Fibroblast of skin of scalp (primary cell): ENCODE data around the gene GALK2.
"Not testable (repeated sequence)": the region's sequence is repeated elsewhere in the genome, so short reads cannot be mapped to it uniquely, and the experiment has no call there.

Source experiments
- DNase-seq: peaks from one replicate; pipeline ENCODE4 v3.0.0-alpha.2; 2013

Gene GALK2

DNA sequence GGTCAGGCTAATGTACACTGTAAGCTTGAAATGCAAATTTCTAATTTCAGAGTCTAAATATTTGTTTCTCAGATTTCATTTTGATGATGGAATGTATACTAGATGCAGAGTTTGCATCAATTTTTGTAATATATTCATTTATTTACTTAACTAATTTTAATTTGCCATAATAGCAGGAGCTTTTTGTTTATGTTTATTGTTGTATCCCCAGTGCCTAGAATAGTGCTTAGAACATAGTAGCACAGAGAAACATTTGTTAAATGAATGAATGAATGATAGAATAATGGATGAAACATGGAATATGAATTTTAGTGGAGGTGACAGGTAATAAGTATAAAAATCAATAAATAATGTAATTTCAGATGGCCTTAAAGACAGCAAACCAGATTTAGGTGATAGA is 5.2 kb upstream of the GALK2 start:
- no peak for DNase-seq

DNA sequence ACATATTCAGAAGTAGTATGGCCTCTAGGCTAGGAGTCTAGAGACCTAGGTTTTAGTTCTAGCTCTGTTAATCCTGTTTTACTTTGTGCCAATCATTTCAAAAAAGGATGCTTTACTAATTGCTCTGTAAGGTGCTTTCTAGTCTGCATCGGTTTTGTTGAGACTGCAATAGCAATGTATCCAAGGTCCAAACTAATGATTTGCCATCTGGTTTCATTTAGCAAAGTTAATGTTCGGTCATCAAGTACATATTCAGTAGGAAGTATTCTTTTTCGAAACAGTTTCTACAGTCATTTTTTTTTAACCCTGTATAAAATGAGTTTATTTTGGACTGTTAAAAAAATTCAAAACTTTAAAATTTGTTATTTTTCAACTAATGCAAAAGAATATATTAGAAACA is 2.0 kb upstream of the GALK2 start:
- no peak for DNase-seq

DNA sequence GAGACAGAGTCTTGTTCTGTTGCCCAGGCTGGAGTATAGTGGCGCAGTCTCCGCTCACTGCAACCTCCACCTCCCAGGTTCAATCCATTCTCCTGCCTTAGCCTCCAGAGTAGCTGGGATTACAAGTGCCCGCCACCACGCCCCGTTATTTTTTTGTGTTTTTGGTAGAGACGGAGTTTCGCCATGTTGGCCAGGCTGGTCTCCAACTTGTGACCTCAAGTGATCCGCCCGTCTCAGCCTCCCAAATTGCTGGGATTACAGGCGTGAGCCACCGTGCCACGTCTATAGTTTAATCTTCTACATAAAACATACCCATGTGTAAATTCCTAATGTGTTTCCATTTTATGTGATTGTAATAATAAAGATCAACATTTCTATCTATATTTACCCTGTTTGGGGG is 1.7 kb downstream of the GALK2 start:
- no peak for DNase-seq

DNA sequence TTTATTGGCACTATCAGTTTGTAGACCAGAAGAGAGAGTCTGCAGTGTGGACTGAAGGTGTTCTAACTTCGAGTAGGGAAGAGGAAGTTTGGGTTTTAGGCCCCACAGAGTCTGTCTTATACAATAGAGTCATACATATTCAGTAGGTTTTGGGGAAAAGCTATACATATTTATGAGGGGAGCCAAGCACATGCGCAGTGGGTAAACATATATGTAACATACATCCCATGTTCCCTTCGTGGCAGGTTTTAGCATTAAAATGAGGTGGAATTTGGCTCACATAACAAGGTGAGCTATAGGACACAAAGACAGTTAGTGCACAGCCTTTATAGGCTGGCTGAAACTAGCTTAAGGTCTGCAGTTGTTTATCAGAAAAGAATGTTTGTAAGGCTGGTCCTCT is 4.9 kb downstream of the GALK2 start:
- DNase-seq: no peak

DNA sequence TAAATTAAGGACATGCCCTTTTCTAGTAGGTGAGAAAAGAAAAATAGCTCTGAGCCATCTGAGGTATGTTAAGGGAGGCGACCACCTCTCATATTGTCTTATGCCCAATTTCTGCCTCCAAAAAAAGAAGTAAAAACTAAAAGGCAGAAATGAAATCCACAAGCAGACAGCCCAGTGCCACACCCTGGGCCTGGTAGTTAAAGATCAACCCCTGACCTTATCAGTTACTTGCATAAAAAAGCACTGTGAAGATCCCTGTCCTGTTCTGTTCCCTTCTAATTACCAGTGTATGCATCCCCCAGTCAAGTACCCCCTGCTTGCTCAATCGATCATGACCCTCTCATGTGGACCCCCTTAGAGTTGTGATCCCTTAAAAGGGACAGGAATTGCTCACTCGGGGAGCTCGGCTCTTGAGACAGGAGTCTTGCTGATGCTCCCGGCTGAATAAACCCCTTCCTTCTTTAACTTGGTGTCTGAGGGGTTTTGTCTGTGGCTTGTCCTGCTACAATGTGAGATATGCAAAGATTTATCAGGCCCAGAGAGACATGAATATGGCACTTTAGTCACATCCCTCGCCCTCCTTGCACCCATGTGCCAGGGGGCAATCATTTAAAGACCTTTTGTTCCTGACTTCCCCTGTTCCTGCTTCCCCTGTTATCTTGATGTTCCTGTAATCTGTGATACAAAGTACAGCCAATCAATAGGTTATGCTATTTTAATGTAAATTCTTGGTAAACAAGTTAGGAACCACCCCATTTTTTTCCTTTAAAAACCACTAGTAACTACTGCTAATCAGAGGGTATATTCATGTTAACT is 5.7 kb downstream of the GALK2 start:
- DNase-seq: not testable (repeated sequence)

DNA sequence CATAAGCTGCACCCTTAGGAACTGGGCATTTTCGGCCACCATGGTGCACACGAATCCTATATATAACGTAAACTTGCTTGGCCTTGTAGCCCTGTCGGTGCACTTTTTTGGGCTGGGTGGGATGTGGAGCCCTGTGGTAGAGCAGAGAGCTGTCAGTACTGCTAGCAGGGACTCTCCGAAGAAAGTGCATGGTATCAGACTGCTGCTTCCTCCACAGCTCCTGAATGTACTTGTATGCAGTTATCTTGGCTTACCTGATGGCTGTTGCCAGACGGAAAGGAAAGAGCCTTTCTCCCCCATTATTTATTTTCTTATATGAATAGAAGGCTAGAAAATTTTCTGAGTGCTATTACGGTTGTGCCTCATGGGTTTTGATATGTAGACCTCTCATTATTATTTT is 8.4 kb downstream of the GALK2 start:
- DNase-seq: no peak

DNA sequence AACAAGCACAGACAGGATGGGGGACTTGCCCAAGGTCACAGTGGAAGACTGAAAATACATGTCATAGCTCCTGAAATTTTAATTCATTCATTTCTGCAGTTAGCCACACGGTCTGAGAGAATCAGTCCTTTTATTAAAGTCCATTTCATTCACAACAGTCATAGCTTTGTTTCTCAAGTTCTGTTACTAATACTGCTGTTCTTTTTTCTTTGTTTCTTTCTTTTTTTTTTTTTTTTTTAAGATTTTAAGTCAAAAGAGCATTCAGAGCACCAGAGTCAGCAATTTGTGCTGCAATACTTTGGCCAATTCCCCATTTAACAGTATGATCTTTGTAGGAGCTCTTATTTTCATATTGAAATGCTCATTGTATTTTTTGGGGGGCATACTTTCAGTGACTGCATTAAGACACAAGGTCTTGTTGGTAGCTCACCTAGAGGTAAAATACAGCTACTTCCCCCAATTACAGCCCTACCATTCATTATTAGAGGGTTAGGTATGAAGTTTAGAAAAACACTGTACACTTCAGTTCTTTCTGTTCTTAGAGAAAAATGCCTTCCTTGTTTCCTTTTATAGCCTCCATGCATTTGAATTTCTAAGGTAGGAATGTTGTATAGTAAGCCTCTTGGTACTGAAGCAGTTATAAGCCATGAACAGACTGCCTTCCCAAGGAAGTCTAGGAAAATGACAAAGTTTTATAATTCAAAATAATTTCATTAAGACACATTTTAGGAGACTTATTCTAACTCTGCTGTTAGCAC is 9.6 kb downstream of the GALK2 start:
- no peak for DNase-seq

DNA sequence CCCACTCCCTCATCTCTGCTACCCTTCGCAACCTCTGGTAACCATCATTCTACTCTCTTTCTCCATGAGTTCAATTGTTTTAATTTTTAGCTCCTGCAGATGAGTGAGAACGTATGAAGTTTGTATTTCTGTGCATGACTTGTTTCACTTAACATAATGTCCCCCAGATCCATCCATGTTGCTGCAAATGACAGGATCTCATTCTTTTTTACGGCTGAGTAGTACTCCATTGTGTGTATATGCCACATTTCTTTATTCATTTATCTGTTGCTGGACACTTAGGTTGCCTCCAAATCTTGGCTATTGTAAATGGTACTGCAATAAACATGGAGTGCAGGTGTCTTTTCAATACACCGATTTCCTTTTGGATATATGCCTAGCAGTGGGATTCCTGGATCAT is 12.1 kb downstream of the GALK2 start:
- DNase-seq: no peak

DNA sequence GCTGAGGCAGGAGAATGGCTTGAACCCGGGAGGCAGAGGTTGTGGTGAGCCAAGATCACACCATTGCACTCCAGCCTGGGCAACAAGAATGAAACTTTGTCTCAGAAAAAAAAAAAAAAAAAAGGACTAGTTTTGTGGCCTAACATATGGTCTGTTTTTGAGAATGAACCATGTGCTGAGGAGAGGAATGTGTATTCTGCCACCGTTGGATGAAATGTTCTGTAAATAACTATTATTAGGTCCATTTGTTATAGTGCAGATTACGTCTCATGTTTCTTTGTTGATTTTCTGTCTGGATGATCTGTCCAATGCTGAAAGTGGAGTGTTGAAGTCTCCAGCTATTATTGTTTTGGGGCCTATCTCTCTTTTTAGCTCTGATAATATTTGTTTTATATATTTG is 13.7 kb downstream of the GALK2 start:
- DNase-seq: not testable (repeated sequence)

DNA sequence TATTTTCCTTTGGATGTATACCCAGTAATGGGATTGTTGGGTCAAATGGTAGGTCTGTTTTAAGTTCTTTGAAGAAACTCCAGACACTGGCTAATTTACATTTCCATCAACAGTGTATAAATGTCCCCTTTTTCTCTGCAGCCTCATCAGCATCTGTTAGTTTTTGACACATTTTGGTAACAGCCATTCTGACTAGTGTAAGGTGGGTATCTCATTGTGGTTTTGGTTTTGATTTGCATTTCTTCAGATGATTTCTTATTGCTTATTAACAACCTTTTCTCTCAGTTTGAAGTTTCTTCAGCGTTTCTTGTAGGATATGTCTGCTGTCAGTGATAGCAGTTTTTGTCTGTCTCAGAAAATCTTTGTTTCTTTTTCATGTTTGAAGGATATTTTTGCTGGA is 15.4 kb downstream of the GALK2 start:
- no peak for DNase-seq

DNA sequence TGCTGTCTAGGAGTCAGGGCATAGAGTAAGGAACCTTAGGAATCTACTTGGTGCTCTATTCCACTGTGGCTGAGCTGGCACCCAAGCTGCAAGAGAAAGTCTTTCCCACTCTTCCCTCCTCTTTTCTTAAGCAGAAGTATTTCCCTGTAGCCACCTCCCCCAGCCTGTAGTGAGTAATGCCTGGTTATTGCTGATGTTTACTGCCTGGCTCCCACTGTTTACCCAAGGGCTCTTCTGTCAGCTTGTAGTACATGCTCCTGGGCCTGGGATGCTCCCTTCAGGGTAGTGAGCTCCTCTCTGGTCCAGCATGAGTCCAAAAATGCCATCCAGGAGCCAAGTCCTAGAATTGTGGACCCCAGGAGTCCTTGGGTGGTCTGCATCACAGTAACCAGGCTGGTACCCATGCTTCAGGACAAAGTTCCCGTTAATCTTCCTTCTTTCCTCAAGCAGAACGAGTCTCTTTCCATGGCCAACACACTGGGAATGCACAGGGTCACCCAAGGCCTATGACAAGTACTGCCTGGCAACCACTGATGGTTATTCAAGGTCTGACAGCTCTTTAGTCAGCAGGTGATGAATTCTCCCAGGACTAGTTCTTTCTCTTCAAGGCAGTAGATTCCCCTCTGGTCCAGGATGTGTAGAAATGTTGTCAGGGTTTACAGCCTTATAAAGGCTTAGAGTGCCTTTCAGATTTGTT is 17.6 kb downstream of the GALK2 start:
- no peak for DNase-seq

DNA sequence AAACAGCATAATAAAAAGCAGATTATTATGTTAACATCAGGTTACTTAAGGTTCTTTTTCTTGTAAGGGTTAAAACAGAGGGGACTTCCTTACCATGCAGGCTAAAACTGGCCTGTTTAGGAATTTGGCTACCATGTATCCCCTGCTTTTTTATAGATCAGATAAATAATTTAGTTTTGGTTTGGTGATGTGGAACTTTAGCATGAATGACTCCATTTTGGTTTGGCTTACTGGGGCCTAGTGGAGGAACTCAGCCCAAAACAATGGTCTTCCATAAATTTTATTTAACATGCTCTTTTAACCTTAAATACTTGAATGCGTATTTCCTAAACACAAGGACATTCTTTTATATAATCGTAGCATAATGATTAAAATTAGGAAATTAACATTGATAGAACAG is 18.9 kb downstream of the GALK2 start:
- no peak for DNase-seq

DNA sequence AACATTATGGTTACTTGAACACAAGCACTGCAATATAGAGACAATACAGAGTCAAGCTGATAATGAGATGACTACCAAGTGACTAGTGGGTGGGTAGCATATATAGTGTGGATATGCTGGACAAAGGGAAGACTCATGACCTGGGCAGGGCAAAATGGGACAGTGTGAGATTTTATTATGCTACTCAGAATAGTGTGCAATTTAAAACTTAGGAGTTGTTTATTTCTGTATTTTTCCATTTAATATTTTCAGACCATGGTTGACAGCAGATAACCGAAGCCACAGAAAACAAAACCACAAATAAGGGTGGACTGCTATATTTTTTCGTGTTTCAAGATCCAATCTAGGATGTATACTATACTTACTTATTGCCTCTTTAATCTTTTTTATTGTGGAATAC is 19.6 kb downstream of the GALK2 start:
- DNase-seq: no peak

DNA sequence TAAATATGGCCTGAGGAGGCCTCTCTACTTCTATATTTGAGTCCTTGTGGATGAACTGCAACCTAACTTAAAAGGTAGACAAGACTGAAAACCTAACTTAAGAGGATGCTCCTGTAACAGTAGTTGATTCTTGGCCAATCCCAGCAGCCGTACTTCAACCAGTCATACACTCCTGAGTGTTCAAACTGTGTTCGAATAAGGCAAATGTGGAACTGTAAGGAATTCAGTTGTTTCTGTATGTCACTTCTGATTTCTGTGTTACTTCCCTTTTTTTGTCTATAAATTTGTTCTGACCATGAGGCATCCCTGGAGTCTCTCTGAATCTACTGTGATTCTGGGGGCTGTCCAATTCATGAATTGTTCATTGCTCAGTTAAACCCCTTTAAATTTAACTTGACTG is 20.5 kb downstream of the GALK2 start:
- DNase-seq: no peak

DNA sequence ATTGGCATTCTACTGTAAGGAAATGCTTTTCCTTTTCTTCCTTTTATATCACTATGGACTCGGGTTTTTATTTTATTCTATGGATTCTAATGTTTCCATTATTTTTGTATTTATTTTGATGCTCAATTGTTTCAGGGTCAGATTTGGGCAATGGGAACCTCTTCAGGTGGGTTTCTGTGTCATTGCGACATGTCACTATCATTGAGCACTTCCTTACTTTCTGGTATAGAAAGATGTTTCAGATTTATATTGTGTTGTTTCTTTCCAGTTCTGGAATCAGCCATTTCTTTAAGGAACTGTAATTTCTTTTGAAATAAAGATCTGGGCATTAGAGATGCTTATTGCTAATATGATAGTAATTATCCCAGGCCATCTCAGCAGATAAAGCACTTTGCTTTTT is 21.8 kb downstream of the GALK2 start:
- no peak for DNase-seq

DNA sequence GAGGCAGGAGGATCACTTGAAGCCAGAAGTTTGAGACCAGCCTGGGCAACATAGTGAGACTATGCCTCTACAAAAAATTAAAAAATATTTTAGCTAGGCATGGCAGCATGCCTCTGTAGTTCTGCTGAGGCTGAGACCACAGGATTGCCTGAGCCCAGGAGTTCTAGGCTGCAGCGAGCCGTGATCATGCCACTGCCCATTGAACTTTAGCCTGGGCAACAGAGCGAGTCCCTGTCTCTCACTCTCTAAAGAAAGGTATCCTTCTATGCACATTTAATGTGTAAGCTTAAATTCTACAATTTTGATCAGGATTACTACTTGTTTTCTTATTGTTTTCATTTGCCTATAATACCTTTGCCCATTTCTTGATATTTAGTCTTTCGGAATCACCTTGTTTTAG is 26.8 kb downstream of the GALK2 start:
- DNase-seq: no peak

DNA sequence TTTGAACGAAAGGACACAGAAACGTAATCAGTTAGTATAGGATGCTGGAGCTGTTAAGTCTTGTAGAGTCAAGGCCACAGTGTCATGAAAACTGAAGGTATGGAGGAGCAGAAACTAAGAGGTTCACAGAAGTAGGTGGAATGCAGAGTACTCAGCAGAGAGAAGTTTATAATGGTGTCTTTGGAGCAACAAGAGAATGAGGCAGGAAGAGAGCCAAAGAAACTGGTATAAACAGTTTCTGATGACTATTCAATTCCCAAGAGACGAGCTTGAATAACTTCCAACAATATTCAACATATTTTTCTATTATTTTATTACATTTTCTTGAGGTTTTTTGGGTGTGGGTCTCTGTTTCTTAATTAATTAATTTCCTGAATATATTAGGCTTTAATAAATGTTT is 29.6 kb downstream of the GALK2 start:
- DNase-seq: peak; percentile 29

DNA sequence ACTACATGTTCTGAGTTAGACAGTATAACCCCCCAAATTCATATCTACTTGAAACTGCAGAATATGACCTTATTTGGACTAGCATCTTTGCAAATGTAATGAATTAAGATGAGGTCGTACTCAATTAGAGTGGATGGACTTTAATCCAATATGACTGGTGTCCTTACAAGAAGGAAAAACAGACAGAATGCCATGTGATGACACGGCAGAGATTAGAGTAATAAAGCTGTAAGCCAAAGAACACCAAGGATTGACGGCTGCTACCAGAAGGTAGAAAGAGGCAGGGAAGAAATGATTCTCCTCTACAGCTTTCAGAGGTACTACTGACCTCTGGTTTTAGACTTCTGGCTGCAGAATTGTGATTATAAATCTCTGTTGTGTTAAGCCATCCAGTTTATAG is 30.3 kb downstream of the GALK2 start:
- no peak for DNase-seq

DNA sequence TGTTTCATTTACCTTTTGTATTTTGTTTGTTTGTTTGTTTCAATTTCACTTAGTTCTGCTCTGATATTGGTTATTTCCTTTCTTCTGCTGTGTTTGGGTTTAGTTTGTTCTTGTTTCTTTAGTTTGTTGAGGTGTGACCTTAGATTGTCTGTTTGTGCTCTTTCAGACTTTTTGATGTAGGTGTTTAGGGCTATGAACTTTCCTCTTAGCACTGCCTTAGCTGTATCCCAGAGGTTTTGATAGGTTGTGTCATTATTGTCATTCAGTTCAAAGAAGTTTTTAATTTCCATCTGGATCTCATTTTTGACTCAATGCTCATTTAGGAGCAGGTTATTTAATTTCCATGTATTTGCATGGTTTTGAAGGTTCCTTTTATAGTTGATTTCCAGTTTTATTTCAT is 38.1 kb downstream of the GALK2 start:
- DNase-seq: not testable (repeated sequence)

DNA sequence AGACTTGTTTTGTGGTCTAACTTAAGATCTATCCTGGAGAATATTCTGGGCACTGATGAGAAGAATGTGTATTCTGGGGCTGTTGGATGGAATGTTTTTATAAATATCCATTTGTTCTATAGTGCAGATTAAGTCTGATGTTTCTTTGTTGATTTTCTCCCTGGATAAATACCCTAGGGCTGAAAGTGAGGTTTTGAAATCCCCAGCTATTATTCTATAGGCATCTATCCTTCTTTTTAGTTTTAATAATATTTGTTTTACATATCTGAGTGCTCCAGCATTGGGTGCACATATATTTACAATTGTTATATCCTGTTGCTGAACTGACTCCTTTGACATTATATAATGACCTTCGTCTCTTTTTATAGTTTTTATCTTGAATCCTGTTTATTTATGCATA is 42.9 kb downstream of the GALK2 start:
- DNase-seq: peak; percentile 20

DNA sequence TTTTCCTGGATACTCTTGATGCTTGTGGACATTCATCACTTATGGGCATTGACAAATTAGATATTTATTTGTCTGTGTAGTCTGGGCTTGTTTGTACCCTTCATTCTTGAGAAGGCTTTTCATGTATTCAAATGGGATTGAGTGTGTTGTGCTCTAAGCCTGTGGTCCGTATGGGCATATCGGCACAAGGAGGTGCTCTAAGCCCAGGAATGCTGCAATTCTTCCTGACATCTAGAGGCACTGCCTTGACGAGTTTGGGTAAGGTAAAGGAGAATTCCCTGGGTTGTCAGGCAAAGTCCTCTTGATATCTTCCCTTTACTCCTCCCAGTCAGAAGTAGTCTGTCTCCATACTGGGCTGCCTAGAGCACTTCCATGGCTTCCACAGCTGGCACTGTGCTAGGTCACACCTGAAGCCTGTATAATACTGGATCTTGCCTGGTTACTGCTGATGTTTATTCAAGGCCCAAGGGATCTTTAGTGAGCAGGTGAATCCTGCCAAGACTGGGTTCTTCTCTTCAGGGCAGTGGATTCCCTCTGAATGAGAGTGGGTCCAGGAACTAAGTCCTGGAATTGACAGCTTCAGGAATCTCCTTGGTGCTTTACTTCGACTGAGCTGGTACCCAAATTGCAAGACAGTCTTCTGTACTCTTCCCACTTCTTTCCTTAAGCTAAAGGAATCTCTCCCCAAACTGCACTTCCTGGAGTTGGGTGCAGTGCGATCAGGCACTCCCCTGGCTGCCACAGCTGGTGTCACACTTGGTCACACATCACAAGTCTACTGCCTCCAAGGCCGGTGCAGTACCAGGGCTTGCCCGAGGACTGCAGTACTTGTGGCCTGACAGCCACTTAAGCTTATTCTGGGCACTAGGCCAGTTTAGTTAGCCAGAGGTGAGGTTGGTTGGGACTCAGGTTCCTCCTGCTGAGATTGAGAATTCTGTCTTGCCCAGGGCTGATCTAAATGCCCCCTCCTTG is 46.0 kb downstream of the GALK2 start:
- DNase-seq: no peak

DNA sequence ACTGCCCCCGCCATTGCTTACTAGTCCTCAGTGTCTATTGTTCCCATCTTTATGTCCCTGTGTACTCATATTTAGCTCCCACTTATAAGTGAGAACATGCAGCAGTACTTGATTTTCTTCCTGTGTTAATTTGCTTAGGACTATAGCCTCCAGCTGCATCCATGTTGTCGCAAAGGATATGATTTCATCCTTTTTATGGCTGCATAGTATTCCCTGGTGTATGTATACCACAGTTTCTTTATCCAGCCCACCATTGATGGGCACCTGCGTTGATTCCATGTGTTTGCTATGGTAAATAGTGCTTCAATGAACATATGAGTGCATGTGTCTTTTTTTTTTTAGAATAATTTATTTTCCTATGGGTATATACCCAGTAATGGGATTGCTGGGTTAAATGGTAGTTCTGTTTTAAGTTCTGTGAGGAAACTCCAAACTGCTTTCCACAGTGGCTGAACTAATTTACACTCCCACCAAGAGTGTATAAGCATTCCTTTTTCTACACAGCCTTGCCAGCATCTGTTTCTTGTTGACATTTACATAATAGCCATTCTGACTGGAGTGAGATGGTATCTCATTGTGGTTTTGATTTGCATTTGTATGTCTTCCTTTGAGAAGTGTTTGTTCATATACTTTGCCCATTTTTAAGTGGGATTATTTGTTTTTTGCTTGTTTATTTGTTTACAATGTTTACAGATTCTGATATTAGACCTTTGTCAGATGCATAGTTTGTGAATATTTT is 53.7 kb downstream of the GALK2 start:
- peak; percentile 17 for DNase-seq
